Neural cell (in vitro differentiated cells): Measurements from ENCODE around the gene TRAM2. TPM values are rescaled to one million over a fixed set of nuclear protein-coding genes. Genes with fewer than 3 reads are reported as not detected.

Source experiments
- H2AFZ ChIP-seq: fragments of 200-600, 300-800 bp; sonication (generic), shearing (Covaris generic); 2 replicates; pipeline ENCODE4 v1.6.0; 2014; ENCODE audit warnings: low read depth, mild to moderate bottlenecking, antibody characterized with exemption, low read length, moderate library complexity
- H3F3A ChIP-seq: fragments of 200-600 bp; shearing (Covaris generic); 2 replicates; pipeline ENCODE4 v1.6.1; 2016; ENCODE audit warnings: mild to moderate bottlenecking, moderate library complexity, mixed read lengths, antibody characterized with exemption, low read length; ENCODE audit not compliant: insufficient read depth, poor library complexity, severe bottlenecking
- H3K27ac ChIP-seq: fragments of 200-600, 300-800 bp; sonication (generic), shearing (Covaris generic); 2 replicates; pipeline ENCODE4 v1.5.1; 2014; ENCODE audit warnings: mild to moderate bottlenecking, low read length, moderate library complexity
- H3K27me3 ChIP-seq: fragments of 300-800, 200-600 bp; sonication (generic), shearing (Covaris generic); 2 replicates; pipeline ENCODE4 v1.6.0; 2014; ENCODE audit warnings: mild to moderate bottlenecking, low read depth, low read length, moderate library complexity; ENCODE audit not compliant: insufficient read depth
- H3K36me3 ChIP-seq: fragments of 300-800, 200-600 bp; sonication (generic), shearing (Covaris generic); 2 replicates; pipeline ENCODE4 v1.5.1; 2014; ENCODE audit warnings: mild to moderate bottlenecking, antibody characterized with exemption, low read length, moderate library complexity; ENCODE audit not compliant: insufficient read depth
- H3K4me2 ChIP-seq: fragments of 300-800, 200-600 bp; sonication (generic), shearing (Covaris generic); 2 replicates; pipeline ENCODE4 v1.6.0; 2014; ENCODE audit warnings: mild to moderate bottlenecking, low read length
- H3K4me3 ChIP-seq: fragments of 300-800, 200-600 bp; sonication (generic), shearing (Covaris generic); 2 replicates; pipeline ENCODE4 v1.5.1; 2014; ENCODE audit warnings: mild to moderate bottlenecking, low read length, moderate library complexity
- H3K79me2 ChIP-seq: fragments of 200-600 bp; shearing (Covaris generic); replicated peaks from 2 replicates; pipeline ENCODE4 v1.6.0; 2014; ENCODE audit warnings: mild to moderate bottlenecking, low read length, moderate library complexity; ENCODE audit not compliant: insufficient read depth
- H3K9ac ChIP-seq: fragments of 300-800, 200-600 bp; sonication (generic), shearing (Covaris generic); 2 replicates; pipeline ENCODE4 v1.6.1; 2016; ENCODE audit warnings: mild to moderate bottlenecking, low read length, mixed read lengths
- H3K9me2 ChIP-seq: fragments of 200-600 bp; shearing (Covaris generic); 2 replicates; pipeline ENCODE4 v1.6.1; 2016; ENCODE audit warnings: mild to moderate bottlenecking, low read length, mixed read lengths; ENCODE audit not compliant: insufficient read depth
- H3K9me3 ChIP-seq: fragments of 200-600, 300-800 bp; sonication (generic), shearing (Covaris generic); 2 replicates; pipeline ENCODE4 v1.6.1; 2016; ENCODE audit warnings: mild to moderate bottlenecking, mixed run types, low read length, moderate library complexity, mixed read lengths
- H4K20me1 ChIP-seq: fragments of 200-600 bp; shearing (Covaris generic); 2 replicates; pipeline ENCODE4 v1.6.1; 2016; ENCODE audit warnings: mild to moderate bottlenecking, mixed run types; ENCODE audit not compliant: insufficient read depth
- CTCF ChIP-seq: fragments of 450-650 bp; IDR thresholded peaks from 2 replicates; pipeline ENCODE4 v1.5.1; 2014; ENCODE audit warnings: antibody characterized with exemption, mild to moderate bottlenecking, moderate library complexity; ENCODE audit not compliant: poor library complexity, severe bottlenecking
- EP300 ChIP-seq: fragments of 450-650 bp; conservative IDR thresholded peaks from 2 replicates; pipeline ENCODE4 v1.6.1; 2014; ENCODE audit warnings: antibody characterized with exemption, mild to moderate bottlenecking, moderate library complexity; ENCODE audit not compliant: poor library complexity, severe bottlenecking
- EZH2 ChIP-seq: fragments of 200-600, 300-800 bp; shearing (Covaris generic), sonication (generic); IDR thresholded peaks from 2 replicates; pipeline ENCODE4 v1.6.1; 2014; ENCODE audit warnings: antibody characterized with exemption, low read length, borderline replicate concordance, mild to moderate bottlenecking; ENCODE audit not compliant: insufficient read depth, poor library complexity, severe bottlenecking
- MXI1 ChIP-seq: fragments of 450-650 bp; conservative IDR thresholded peaks from 2 replicates; pipeline ENCODE4 v1.6.1; 2014; ENCODE audit warnings: antibody characterized with exemption, mild to moderate bottlenecking; ENCODE audit not compliant: poor library complexity, severe bottlenecking
- POLR2AphosphoS5 ChIP-seq: IDR thresholded peaks from 2 replicates; pipeline ENCODE4 v1.6.1; 2012
- RAD21 ChIP-seq: fragments of 450-650 bp; conservative IDR thresholded peaks from 2 replicates; pipeline ENCODE4 v1.6.1; 2014; ENCODE audit warnings: antibody characterized with exemption, mild to moderate bottlenecking, moderate library complexity
- REST ChIP-seq: IDR thresholded peaks from 2 replicates; pipeline ENCODE4 v1.6.1; 2012; ENCODE audit warnings: borderline replicate concordance
- TAF1 ChIP-seq: IDR thresholded peaks from 2 replicates; pipeline ENCODE4 v1.6.1; 2012; ENCODE audit warnings: low read depth
- polyA plus RNA-seq: library from polyadenylated mRNA; depleted of rRNA; stranded (reverse); fragments of >200 nt; gene quantifications from 2 replicates; pipeline ENCODE4 v1.2.3, GENCODE V29; 2014

The TRAM2 gene
- polyA plus RNA-seq, 1 donor from 2014 or later, result 0.41 TPM

- Histone ChIP-seq H3K9me2 (no peaks in the 10 kb centered on the region), H2AFZ (no peak overlapping the region), H3K9me3 (no peaks in the 10 kb centered on the region), H3K9ac (no peak overlapping the region), H3K27ac (no peak overlapping the region), H3K4me2 (no peak overlapping the region), H3K4me3 (no peak overlapping the region), H3K79me2 (no peaks in the 10 kb centered on the region), H3K36me3 (no peaks in the 10 kb centered on the region), H3K27me3 (no peaks in the 10 kb centered on the region), H3F3A (no peaks in the 10 kb centered on the region), H4K20me1 (no peaks in the 10 kb centered on the region)
- no peak for TF ChIP-seq CTCF
These were observed 50.2 kb downstream of the TRAM2 start for GRCh38 chr6:52526634-52527033.

GRCh38 chr6:52524918-52525317 lies 51.9 kb downstream of the TRAM2 start:
- H4K20me1 ChIP-seq, result no peaks in the 10 kb centered on the region
- no peaks in the 10 kb centered on the region for H3K36me3 ChIP-seq
- H3K4me3 ChIP-seq, result no peak overlapping the region
- no peaks in the 10 kb centered on the region for H3K9me3 ChIP-seq
- H3K79me2 ChIP-seq, result no peaks in the 10 kb centered on the region
- no peak overlapping the region for H3K4me2 ChIP-seq
- no peaks in the 10 kb centered on the region for H3K9me2 ChIP-seq
- no peak overlapping the region for H2AFZ ChIP-seq
- H3K27ac ChIP-seq, result no peak overlapping the region
- no peaks in the 10 kb centered on the region for H3K27me3 ChIP-seq
- no peaks in the 10 kb centered on the region for H3F3A ChIP-seq
- no peak overlapping the region for H3K9ac ChIP-seq
- no peak for TF ChIP-seq EP300
- no peak for TF ChIP-seq RAD21
- no peak for TF ChIP-seq REST
- no peak for TF ChIP-seq CTCF
- TF ChIP-seq TAF1, result no peak
- TF ChIP-seq MXI1, result no peak
- no peak for TF ChIP-seq POLR2AphosphoS5
- TF ChIP-seq EZH2, result no peak
